Heart left ventricle (tissue), 16 donors: ENCODE measurements around the gene SLC22A31. TPM values are rescaled to one million over a fixed set of nuclear protein-coding genes. Genes with fewer than 3 reads are reported as not detected.

Source experiments
- ATAC-seq, 4 donors: fragments of 200-7000 bp; cut with Tn5 transposase; one replicate each; pipeline ENCODE4 v1.9.1; 2020 to 2022; ENCODE audit warnings: moderate library complexity in 4 of 4, mild to moderate bottlenecking in 3 of 4, moderate number of reproducible peaks in 1 of 4
- DNase-seq, 5 donors: peaks; one replicate each; pipeline ENCODE4 v3.0.0-alpha.2; 2020
- H3K27ac ChIP-seq, 12 donors: fragments of 200-600 bp; sonication (generic) in 4 of 12; one replicate each; pipeline versions ENCODE4 v1.5.0 to v1.8.0; 2016 to 2022; ENCODE audit warnings: mild to moderate bottlenecking in 2 of 12
- H3K27me3 ChIP-seq, 9 donors: fragments of 200-600 bp; sonication (generic) in 2 of 9; one replicate each; pipeline versions ENCODE4 v1.5.1 to v1.8.0; 2016 to 2022; ENCODE audit warnings: mild to moderate bottlenecking in 3 of 9
- H3K36me3 ChIP-seq, 9 donors: fragments of 200-600 bp; sonication (generic) in 2 of 9; one replicate each; pipeline versions ENCODE4 v1.5.0 to v1.8.0; 2018 to 2022; ENCODE audit warnings: mild to moderate bottlenecking in 2 of 9
- H3K4me1 ChIP-seq, 12 donors: fragments of 200-600 bp; sonication (generic) in 4 of 12; one replicate each; pipeline versions ENCODE4 v1.5.0 to v1.8.0; 2016 to 2022; ENCODE audit warnings: mild to moderate bottlenecking in 3 of 12
- H3K4me3 ChIP-seq, 12 donors: fragments of 200-600 bp; sonication (generic) in 4 of 12; one replicate each; pipeline versions ENCODE4 v1.5.0 to v1.8.0; 2017 to 2022; ENCODE audit warnings: mild to moderate bottlenecking in 9 of 12, moderate library complexity in 4 of 12
- H3K9me3 ChIP-seq, 12 donors: fragments of 200-600 bp; sonication (generic) in 4 of 12; one replicate each; pipeline versions ENCODE4 v1.5.0 to v1.8.0; 2016 to 2022; ENCODE audit warnings: mild to moderate bottlenecking in 1 of 12
- POLR2A ChIP-seq, 2 donors: fragments of 450-650 bp; IDR thresholded peaks; one replicate each; pipeline ENCODE4 v1.6.1; 2017; ENCODE audit warnings: antibody characterized with exemption in 2 of 2, mild to moderate bottlenecking in 2 of 2, moderate library complexity in 2 of 2
- WGBS, 4 donors: extraction: QIAGEN DNeasy Blood & Tissue Kit in 2 of 4; methylation state at CpG; one replicate each; pipeline versions ENCODE4 v1.1.5 to v1.1.7; 2013 to 2018; 5-methylcytosine and 5-hydroxymethylcytosine counted together
- intact Hi-C, 10 donors: fragments of 100-400 bp; cut with DNase I; formaldehyde crosslinking; loops; one replicate each; pipeline versions ENCODE4 v1.11.1 to v1.14.2; 2022
- polyA plus RNA-seq, 2 donors: library from polyadenylated mRNA; stranded (reverse); fragments of 200-250 nt; gene quantifications; one replicate each; pipeline ENCODE4 v1.2.3, GENCODE V29; 2013
- total RNA-seq, 9 donors: library from RNA; depleted of rRNA in 2 of 9; stranded (reverse); fragments of >200 nt in 2 of 9; fragmentation: NEBNext Ultra II Directional in 3 of 9; extraction: Animal tissue kit (Norgen Biotek cat#: 25700) in 3 of 9; gene quantifications; one replicate each; pipeline versions ENCODE4 v1.1.0 to v1.2.4, GENCODE V29; 2016 to 2023
- TF ChIP-seq, protein P1 (sequence below), 12 donors: fragments of 200-600 bp; sonication (generic) in 4 of 12; IDR thresholded peaks; one replicate each; pipeline versions ENCODE4 v1.5.0 to v1.8.0; 2018 to 2022; ENCODE audit warnings: antibody characterized with exemption in 12 of 12, mild to moderate bottlenecking in 5 of 12
- donor health status: ischemic (EF 13 %, LVEDD 7.1; RV severe dilation, severe dysfunction).
- donor health status: healthy with polysubstance abuse.
- donor health status: DM: no; HTN: yes; CAD: no.
- donor health status: DM: no; HTN: no; CAD: no.
- donor health status: ischemic (EF 25% LVEDD 6.9; RV normal size, moderate dysfunction).
- donor health status: ischemic (EF 25% LVEDD 5.7; RV mildly dilated, moderate dysfunction).
- donor health status: healthy.
- donor health status: DM: yes; HTN: yes; CAD: no.
- donor health status: ischemic (EF 35%, LVEDD 5.7; RV mildly dilated, moderate dysfunction).
- donor health status: nonischemic (EF 11% LVEDD 7.7; RV severe dilation, severe dysfunction).
- donor health status: DM: yes; HTN: yes; CAD: no.
- donor health status: PGD.
- donor health status: ischemic (EF 29% LVEDD 5.4; RV normal size, mild dysfunction).
- donor health status: nonischemic (EF 23%, LVEDD 6.1; RV moderate dilation, normal function).

SLC22A31 gene
- total and polyA plus RNA-seq, 11 donors = 0.07 TPM; not detected in 10

GRCh38 chr16:89174055-89174827 is 26.1 kb downstream of the SLC22A31 start:
- WGBS, 4 donors = 73 to 76% (median 75%) methylated on average over 18 to 23 of the region's 23 CpGs
- no peak for ATAC-seq
- Histone ChIP-seq H3K9me3 (no peaks in the 10 kb centered on the region), H3K36me3 (no peaks in the 10 kb centered on the region), H3K27ac (no peak overlapping the region), H3K4me1 (peaks cover 0 to 14% (median 8%) of the 10 kb centered on the region in 12 donors), H3K4me3 (no peak overlapping the region), H3K27me3 (peaks cover 0 to 49% (median 21%) of the 10 kb centered on the region in 9 donors)
- DNase-seq = no peak
- intact Hi-C loops = loop anchor here in 1 of 10 donors (5.0 kb wide), 1 partner anchor 432 kb away; no protein-coding TSS in a partner anchor
- TF ChIP-seq, protein P1, sequence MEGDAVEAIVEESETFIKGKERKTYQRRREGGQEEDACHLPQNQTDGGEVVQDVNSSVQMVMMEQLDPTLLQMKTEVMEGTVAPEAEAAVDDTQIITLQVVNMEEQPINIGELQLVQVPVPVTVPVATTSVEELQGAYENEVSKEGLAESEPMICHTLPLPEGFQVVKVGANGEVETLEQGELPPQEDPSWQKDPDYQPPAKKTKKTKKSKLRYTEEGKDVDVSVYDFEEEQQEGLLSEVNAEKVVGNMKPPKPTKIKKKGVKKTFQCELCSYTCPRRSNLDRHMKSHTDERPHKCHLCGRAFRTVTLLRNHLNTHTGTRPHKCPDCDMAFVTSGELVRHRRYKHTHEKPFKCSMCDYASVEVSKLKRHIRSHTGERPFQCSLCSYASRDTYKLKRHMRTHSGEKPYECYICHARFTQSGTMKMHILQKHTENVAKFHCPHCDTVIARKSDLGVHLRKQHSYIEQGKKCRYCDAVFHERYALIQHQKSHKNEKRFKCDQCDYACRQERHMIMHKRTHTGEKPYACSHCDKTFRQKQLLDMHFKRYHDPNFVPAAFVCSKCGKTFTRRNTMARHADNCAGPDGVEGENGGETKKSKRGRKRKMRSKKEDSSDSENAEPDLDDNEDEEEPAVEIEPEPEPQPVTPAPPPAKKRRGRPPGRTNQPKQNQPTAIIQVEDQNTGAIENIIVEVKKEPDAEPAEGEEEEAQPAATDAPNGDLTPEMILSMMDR (IDR thresholded peaks at IDR 0.05) = no peak
- TF ChIP-seq POLR2A (IDR thresholded peaks at IDR 0.05) = no peak

DNA sequence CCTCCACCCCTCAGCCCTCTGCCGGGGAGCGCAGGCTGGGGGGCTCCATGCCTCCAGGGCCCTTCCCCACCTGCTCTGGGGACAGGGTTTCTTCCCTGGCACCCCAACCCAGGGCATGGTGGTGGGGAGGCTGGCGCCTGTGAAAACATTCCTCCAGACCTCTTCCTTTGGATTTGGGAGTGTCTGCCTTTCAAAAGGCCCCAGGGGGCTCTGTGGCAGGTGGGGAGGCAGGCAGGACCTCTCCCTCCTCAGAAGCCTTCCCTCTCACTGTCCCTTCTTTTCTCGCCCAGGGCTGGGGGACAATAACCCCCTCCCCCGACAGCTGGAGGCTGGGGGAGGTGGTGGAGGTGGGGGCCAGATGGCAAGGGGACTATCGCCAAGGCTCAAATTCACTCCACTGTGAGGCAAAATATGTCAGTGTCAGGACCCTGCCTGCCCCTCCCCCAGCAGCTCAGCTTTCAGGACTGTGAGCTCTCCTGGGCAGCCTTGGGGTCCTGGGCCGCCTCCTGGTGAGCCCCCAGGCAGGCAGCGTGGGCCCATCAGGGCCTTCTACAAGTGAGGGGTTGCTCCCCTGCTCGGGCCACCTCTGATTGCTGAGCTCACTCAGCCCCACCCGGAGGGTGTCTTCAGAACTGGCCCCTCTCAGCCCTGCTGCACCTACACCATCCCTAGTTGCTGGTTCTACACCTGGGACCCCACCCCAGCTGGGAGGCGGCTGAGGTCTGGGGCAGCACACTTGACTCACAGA is 27.0 kb downstream of the SLC22A31 start:
- Histone ChIP-seq H3K9me3 (no peaks in the 10 kb centered on the region), H3K4me3 (no peak overlapping the region), H3K36me3 (no peaks in the 10 kb centered on the region), H3K4me1 (peaks cover 0 to 14% (median 8%) of the 10 kb centered on the region in 12 donors), H3K27ac (no peak overlapping the region), H3K27me3 (peaks cover 4 to 54% (median 27%) of the 10 kb centered on the region in 9 donors)
- no peak for DNase-seq
- 64 to 72% (median 69%) methylated on average over 8 to 11 of the region's 11 CpGs for WGBS, 4 donors
- intact Hi-C loops = loop anchor here in 1 of 10 donors (5.0 kb wide), 1 partner anchor 431 kb away; no protein-coding TSS in a partner anchor
- ATAC-seq = no peak
- TF ChIP-seq, protein P1 (IDR thresholded peaks at IDR 0.05) = no peak
- no peak for TF ChIP-seq POLR2A (IDR thresholded peaks at IDR 0.05)

DNA sequence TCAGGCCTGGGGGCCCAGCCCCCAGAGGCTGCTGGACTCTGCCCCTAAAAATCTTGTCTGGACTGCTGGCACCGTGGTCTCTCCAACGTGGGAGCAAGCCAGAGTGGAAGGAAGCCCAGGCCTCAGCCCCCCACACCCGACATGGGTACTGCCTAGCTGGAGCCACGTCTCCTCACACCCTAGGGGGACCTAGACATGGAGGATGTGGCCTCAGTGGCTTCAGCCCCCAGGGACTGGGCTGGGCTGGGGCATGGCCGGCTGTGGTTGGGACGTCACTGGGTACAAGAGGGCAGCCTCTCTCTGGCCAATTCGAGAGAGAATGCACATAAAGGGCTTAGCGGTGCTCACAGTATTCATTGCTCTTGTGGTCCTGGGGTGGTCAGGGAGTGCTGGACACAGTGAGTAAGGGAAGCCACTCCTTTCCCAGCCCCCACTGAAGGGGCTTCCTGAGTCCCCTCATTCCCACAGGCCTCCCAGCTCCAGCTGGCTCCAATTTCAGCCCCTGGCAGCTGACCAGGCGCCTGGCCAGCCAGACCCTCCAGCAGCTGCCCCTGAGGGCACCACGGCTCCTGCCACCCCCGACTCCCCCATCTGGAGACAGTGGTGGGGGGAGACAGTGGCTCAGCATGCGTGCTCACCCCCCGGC is 27.7 kb downstream of the SLC22A31 start:
- WGBS, 4 donors = 45 to 65% (median 51%) methylated on average over 8 to 13 of the region's 13 CpGs
- DNase-seq = peak in 1 of 5 donors; percentile 19
- Histone ChIP-seq H3K27ac (no peak overlapping the region), H3K4me3 (no peak overlapping the region), H3K9me3 (no peaks in the 10 kb centered on the region), H3K27me3 (peaks cover 4 to 60% (median 30%) of the 10 kb centered on the region in 9 donors), H3K36me3 (no peaks in the 10 kb centered on the region), H3K4me1 (peaks cover 0 to 14% (median 8%) of the 10 kb centered on the region in 12 donors)
- intact Hi-C loops = loop anchor here in 1 of 10 donors (5.0 kb wide), 1 partner anchor 430 kb away; no protein-coding TSS in a partner anchor
- no peak for TF ChIP-seq POLR2A (IDR thresholded peaks at IDR 0.05)
- TF ChIP-seq, protein P1 (IDR thresholded peaks at IDR 0.05) = no peak
- no peak for ATAC-seq
